Caki2 (cell line): Measurements from ENCODE around the gene ACBD7. TPM values are rescaled to one million over a fixed set of nuclear protein-coding genes. Genes with fewer than 3 reads are reported as not detected.

Experiments
- DNase-seq: peaks from one replicate; pipeline ENCODE4 v3.0.0-alpha.2; 2015; ENCODE audit warnings: low read depth
- in situ Hi-C: cut with HindIII; loops from 2 replicates; pipeline ENCODE4 v1.10.0; 2016; ENCODE audit warnings: low sequenced_read_pairs, low pct_unique_long_range_greater_than_20kb, mixed read lengths
- total RNA-seq: library from RNA; depleted of rRNA; stranded (reverse); fragments of >200 nt; shearing (Covaris generic); gene quantifications from 2 replicates; pipeline ENCODE4 v1.2.3, GENCODE V29; 2014; ENCODE audit warnings: low replicate concordance; rRNA removed

ACBD7 gene
- 7.0 and 7.5 TPM in 2 replicates for total RNA-seq

GRCh38 chr10:15088428-15089261, at the start of gene ACBD7:
Gene ACBD7, minus strand, starts transcription at chr10:15088776. Its CDS starts 48 bp downstream, at chr10:15088728.
- peak; percentile 89 for DNase-seq

GRCh38 chr10:15137636-15138035, 49.1 kb upstream of the ACBD7 start:
- peak; percentile 52 for DNase-seq
- in situ Hi-C loops: no loop called here

More at GRCh38 chr10:15088428-15089261, at the start of gene ACBD7:
- in situ Hi-C loops: no loop called here

- DNase-seq: no peak
These were observed 48.4 kb upstream of the ACBD7 start for GRCh38 chr10:15137036-15137359.

GRCh38 chr10:15136129-15137035, 47.8 kb upstream of the ACBD7 start:
- in situ Hi-C loops: no loop called here
- no peak for DNase-seq

More at GRCh38 chr10:15137036-15137359, 48.4 kb upstream of the ACBD7 start:
- in situ Hi-C loops: no loop called here

- DNase-seq: no peak
- in situ Hi-C loops: no loop called here
These were observed 42.8 kb upstream of the ACBD7 start for GRCh38 chr10:15131330-15131729.

- in situ Hi-C loops: no loop called here
- no peak for DNase-seq
These were observed 36.3 kb upstream of the ACBD7 start for GRCh38 chr10:15124908-15125307.

- in situ Hi-C loops: no loop called here
- no peak for DNase-seq
These were observed 35.6 kb upstream of the ACBD7 start for GRCh38 chr10:15124190-15124589.

- in situ Hi-C loops: no loop called here
- DNase-seq: no peak
These were observed 35.2 kb upstream of the ACBD7 start for GRCh38 chr10:15123749-15124184.

GRCh38 chr10:15122477-15123030, 34.0 kb upstream of the ACBD7 start:
- DNase-seq: no peak
- in situ Hi-C loops: no loop called here

- no peak for DNase-seq
- in situ Hi-C loops: no loop called here
These were observed 33.1 kb upstream of the ACBD7 start for GRCh38 chr10:15121707-15122106.

- no peak for DNase-seq
- in situ Hi-C loops: no loop called here
These were observed 31.9 kb upstream of the ACBD7 start for GRCh38 chr10:15120523-15120922.

- in situ Hi-C loops: no loop called here
- no peak for DNase-seq
These were observed 30.0 kb upstream of the ACBD7 start for GRCh38 chr10:15118615-15119014.

GRCh38 chr10:15116225-15116624, 27.6 kb upstream of the ACBD7 start:
- no peak for DNase-seq
- in situ Hi-C loops: no loop called here

GRCh38 chr10:15113766-15114165, 25.2 kb upstream of the ACBD7 start:
- in situ Hi-C loops: no loop called here
- DNase-seq: no peak

GRCh38 chr10:15112657-15113056, 24.1 kb upstream of the ACBD7 start:
- no peak for DNase-seq
- in situ Hi-C loops: no loop called here

GRCh38 chr10:15106352-15107013, 17.9 kb upstream of the ACBD7 start:
- in situ Hi-C loops: no loop called here
- DNase-seq: peak; percentile 62

- no peak for DNase-seq
- in situ Hi-C loops: no loop called here
These were observed 14.9 kb upstream of the ACBD7 start for GRCh38 chr10:15103513-15103912.

- DNase-seq: no peak
- in situ Hi-C loops: no loop called here
These were observed 11.3 kb upstream of the ACBD7 start for GRCh38 chr10:15099886-15100285.
